ENCODE measurements around the gene FHIT.

GRCh38 chr3:60798456-60798855 lies 452.8 kb downstream of the FHIT start:
- TF ChIP-seq CTCF (IDR thresholded peaks at IDR 0.05; ENCODE audit: poor library complexity) (no peak), EZH2 (IDR thresholded peaks at IDR 0.05; ENCODE audit: borderline replicate concordance) (no peak), EZH2phosphoT487 (IDR thresholded peaks at IDR 0.05; ENCODE audit: low read depth, severe bottlenecking, unreplicated experiment) (no peak)

All from hepatocyte (in vitro differentiated cells).